Stimulated activated naive CD4-positive, alpha-beta T cell (primary cell): ENCODE measurements around the gene MC1R.
"Not testable (repeated sequence)": the region's sequence is repeated elsewhere in the genome, so short reads cannot be mapped to it uniquely, and the experiment has no call there.

Experiments used
- DNase-seq, 6 experiments: peaks; one replicate each; lab custom pipeline; 2025; lab: John Stamatoyannopoulos, UW

MC1R gene

DNA sequence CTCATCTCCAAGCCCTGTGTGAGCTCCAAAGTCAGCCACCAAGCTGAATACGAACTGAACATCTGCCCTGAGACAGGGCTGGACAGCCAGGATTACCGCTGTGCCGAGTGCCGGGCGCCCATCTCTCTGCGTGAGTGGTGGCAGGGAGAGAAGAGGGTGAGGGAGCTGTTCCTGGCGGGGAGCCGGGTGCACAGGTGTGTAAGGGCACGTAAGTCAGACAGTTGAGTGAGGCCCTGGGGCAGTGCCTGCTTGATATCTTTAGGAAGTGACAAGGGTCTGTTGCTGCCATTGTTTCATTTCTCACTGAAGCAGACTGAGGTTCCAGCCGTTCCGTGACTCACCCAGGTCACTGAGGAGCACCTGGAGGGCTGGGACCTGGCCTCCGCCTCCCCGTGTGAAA lies 42.3 kb downstream of the MC1R start:
- no peak for DNase-seq

DNA sequence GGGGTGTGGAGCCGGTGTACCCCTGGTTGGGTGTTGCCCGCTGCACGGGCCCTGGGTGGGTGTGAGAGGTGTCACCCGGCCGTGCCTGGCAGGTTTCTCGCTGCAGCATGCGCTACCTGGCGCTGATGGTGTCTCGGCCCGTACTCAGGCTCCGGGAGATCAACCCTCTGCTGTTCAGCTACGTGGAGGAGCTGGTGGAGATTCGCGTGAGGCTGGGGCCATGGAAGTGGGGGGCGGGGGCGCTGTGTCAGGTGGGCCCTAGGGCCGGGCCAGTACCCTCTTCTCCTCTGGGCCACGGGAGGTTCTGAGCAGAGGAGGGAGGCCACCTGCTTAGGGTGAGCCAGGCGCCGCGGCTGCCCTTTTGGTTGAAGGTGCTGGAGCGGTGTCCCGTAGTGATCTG lies 43.3 kb downstream of the MC1R start:
- DNase-seq: no peak

DNA sequence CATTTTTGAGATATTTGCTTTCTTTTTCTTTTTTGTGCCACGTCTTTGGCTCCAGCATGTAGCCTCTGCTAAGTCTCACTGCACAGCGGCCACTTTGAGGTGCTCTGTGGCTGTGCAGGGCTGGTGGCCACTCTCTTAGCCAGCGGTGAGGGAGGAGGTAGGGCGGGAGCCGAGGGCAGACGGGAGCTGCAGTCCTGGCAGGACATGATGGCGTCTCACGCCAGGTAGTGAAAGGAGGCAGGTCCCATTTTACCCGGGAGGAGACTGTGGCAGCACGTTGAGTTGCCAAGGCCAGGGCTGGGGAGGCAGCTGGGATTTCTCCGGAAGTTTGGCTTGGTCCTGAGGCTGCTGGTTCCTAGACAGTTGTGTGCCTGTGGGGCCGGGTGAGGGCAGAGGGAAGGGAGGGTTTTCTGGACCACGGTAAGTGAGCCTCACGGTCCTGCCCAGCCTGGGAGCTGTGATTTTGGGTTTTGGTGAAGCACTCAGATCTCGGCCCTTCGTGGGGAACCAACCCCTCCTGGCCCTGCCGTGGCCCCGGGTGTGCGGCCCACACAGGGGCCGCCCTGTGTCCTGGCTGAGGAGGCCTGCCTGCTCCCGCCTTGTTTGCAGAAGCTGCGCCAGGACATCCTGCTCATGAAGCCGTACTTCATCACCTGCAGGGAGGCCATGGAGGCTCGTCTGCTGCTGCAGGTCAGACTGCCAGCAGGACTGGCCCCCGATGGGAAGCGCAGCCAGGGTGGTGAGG lies 44.3 kb downstream of the MC1R start:
- DNase-seq: no peak

DNA sequence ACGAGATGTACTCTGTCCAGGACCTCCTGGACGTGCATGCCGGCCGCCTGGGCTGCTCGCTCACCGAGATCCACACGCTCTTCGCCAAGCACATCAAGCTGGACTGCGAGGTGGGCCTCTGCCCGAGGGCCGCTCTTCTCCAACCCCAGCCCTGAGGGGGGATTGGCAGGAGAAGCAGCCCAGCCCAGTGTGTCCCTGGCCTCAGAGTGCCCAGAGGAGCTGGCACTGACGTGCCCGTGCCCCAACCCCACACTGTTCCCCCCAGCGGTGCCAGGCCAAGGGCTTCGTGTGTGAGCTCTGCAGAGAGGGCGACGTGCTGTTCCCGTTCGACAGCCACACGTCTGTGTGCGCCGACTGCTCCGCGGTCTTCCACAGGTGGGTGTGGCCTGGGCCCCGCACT lies 45.5 kb downstream of the MC1R start:
- DNase-seq: no peak

DNA sequence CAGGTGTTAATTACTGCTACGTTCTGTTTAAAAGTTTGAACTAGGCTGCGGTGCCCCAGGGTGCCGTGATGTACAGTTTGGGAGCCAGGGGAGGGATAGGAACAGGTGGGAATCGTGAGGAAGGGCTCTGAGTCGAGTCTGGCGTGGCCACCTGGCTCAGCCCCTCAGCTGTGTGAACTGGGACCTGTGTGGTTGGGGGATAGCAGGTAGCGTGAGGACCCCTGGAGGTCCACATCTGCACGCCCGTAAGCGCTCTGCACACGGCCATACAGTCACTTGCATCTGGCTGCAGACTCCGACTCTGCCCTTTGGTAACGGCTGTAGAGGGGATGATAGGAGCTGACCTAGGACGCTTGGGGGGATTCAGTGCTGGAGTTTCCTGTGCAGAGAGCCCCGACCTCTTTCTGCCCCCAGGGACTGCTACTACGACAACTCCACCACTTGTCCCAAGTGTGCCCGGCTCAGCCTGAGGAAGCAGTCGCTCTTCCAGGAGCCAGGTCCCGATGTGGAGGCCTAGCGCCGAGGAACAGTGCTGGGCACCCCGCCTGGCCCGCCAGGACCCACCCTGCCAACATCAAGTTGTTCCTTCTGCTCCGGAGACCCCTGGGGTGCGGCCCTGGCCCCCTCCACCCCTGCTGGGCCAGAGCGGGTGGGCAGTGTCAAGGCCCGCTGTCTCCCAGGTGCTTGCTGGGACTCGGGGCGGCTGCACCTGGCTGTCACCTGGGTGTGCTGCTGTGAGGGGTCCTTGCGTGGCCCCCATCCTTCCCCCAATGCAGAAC lies 47.0 kb downstream of the MC1R start:
- no peak for DNase-seq

DNA sequence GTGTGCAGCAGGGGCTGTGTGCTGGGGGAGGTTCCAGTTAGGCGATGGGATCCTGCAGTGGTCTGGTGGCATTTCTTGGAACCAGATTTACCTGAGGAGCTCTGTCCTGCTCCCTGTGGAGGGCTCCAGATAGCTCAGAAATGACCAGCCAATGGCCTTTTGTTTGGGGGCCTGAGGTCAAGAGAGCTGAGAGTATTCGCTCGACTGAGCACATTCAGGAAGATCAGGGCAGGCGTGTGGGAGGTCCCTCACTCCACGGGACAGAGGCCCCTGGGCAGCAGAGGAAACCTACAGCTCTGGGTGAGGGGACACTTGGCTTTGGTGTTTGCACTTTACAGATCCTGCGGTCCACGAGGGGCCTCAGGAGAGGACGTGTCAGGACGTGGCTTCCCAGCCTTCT lies 48.1 kb downstream of the MC1R start:
- DNase-seq: no peak

DNA sequence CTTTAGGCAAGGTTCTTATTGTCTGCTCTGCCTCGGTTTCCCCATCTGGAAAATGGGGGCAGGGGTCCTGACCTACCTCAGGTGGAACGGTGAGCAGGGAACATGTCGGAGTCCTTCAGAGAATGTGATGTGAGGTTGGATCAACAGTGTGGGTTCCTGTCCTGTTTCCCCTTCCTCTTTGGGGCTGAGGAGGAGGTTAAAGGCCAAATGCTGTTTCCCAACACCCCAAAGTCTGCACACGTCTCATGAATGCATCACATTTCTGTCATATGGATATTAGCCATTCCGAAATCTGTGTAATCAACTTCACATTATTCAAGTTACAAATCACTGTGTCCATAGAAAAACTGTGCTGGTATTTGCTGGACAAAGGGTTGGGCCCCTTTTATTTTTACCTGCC lies 48.8 kb downstream of the MC1R start:
- DNase-seq: not testable (repeated sequence)

DNA sequence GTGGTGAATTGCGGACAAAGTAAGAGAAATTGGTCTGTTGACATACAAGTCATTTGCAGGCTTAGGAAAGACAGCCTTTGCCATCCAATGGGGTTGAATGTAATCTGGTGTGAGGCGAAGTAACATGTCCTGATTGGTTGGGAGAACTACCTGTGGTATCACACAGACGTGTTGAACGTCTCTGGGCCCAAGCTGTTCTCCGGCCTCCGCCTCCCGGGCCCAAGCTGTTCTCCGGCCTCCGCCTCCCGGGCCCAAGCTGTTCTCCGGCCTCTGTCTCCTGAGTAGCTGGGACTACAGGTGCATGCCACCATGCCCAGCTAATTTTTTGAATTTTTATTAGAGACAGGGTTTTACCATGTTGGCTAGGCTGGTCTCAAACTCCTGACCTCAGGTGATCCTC lies 49.4 kb downstream of the MC1R start:
- DNase-seq: not testable (repeated sequence)

DNA sequence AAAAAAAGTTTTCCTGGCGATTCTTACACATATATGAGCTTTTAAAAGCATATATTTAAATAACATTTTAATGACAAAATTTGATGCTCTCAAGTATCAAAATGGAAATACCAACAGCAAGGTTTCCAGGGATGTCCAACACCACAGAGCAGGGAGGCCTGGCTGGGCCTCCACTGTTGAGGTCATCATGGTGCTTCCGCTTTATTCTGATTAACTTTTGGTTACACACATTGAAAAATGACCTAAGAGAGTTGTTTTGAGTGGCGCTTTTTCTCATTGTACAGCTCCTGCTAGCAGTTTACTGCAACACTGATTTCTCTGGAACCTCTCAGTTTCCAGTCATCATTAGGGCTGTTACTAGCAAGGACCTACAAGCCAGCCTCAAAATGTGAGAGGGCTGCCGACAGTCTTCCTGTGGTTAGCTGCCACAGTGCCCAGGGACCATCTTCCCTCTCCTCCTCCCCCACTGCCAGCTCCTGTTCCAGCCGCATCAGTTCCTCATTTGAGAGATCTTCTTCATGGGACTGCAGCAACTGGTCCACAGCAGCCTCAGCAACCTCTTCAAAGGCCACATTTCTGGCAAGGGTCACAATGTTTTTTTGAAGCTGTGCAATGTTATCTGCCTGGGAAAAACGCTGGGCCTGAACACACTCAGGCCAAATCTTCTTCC lies 51.2 kb downstream of the MC1R start:
- DNase-seq: no peak
